Duodenal mucosa (tissue), 2 donors: ENCODE measurements around the gene SMIM44.

Experiments used
- H3K27ac ChIP-seq: one replicate; pipeline ENCODE4 v1.7.0; 2013; ENCODE audit warnings: low read depth, low read length
- H3K27me3 ChIP-seq, 2 donors: one replicate each; pipeline ENCODE4 v1.7.0; 2013; ENCODE audit warnings: low read length in 2 of 2, control low read depth in 1 of 2; ENCODE audit not compliant: insufficient read depth in 2 of 2, control insufficient read depth in 1 of 2
- H3K36me3 ChIP-seq, 2 donors: one replicate each; pipeline ENCODE4 v1.7.0; 2013; ENCODE audit warnings: low read length in 2 of 2, control low read depth in 1 of 2; ENCODE audit not compliant: insufficient read depth in 2 of 2, control insufficient read depth in 1 of 2
- H3K4me1 ChIP-seq, 2 donors: one replicate each; pipeline ENCODE4 v1.7.0; 2013; ENCODE audit warnings: low read length in 2 of 2, control low read depth in 1 of 2; ENCODE audit not compliant: insufficient read depth in 2 of 2, control insufficient read depth in 1 of 2
- H3K4me3 ChIP-seq, 2 donors: one replicate each; pipeline ENCODE4 v1.7.0; 2013; ENCODE audit warnings: low read length in 2 of 2, low read depth in 1 of 2
- H3K9ac ChIP-seq, 2 donors: one replicate each; pipeline ENCODE4 v1.7.0; 2013; ENCODE audit warnings: low read length in 2 of 2, low read depth in 1 of 2
- H3K9me3 ChIP-seq, 2 donors: one replicate each; pipeline ENCODE4 v1.7.0; 2013; ENCODE audit warnings: low read length in 2 of 2, control low read depth in 1 of 2; ENCODE audit not compliant: control insufficient read depth in 1 of 2

Gene SMIM44

DNA sequence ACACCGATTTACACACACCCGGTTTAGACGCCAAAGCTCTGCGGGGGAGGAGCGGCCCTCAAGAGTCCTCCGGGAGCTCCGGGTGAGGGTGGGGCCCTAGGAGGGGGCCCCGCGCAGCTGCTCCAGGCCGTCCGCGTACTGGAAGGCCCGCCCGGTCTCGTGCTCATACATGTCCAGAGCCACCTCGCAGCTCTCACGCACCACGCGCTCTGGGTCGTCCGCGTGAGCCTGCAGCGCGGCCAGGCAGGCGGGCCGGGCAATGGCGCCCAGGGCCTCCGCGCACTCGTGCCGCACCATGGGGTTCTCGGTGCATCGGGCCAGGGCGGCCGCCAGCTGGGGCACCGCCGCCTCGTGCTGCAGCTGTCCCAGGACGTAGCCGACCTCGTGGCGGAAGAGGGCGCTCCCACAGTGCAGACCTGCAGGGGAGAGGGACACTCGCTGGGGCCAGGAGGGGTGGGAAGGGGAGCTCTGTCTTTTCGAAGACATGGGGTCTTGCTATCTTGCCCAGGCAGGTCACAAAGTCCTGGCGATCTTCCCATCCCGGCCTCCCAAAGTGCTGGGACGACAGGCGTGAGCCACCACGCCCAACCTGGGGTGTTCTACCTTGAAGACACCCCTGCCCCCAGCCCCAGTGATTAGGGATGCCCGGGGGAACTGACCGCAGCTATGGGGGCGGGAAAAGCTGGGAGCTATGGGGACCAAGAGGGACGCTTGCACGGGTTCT is 8.3 kb upstream of the SMIM44 start:
- Histone ChIP-seq H3K27me3 (no peaks in the 10 kb centered on the region), H3K36me3 (peaks cover 5 to 41% of the 10 kb centered on the region in 2 donors), H3K9ac (no peak overlapping the region), H3K4me1 (no peaks in the 10 kb centered on the region), H3K9me3 (no peaks in the 10 kb centered on the region), H3K4me3 (no peak overlapping the region), H3K27ac (no peak overlapping the region)

DNA sequence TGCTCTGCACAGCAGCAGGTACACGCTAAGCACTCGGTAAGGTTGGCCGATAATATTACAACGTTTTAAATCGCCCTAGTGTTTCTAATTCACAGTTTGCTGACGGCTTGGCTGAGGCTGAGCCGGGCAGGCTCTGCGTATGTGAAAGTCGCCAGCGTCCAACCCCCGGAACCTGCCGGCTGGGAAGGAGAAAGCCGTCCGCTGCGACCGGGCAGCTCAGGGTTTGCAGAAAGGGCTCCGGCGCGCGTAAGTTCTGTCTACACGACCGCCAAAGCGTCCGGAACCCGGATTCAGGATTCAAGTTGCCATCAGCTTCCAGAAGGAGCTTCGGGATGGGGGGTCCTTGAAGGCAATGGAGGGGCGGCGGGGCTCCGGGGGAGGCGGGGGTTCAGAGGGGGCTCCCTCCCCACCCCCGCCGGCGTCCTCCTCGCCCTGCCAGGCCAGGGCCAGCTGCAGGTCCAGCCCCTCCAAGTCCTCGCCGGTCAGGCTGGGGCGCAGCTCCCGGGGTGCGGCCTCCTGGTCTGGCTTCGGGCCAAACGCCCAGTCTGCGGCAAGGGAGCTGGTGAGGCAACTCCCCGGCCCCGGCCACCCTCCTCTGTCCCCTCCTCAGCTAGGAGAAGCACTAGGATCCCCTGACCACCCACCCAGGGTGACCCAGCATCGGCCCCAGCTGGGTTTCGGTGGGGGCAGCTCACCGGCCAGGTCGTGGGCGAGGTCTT is 575 bp downstream of the SMIM44 start:
- H3K9ac ChIP-seq, result peak overlapping the region; percentile 62 to 80
- H3K9me3 ChIP-seq, result no peaks in the 10 kb centered on the region
- H3K4me1 ChIP-seq, result peaks cover 16 to 24% of the 10 kb centered on the region in 2 donors
- peaks cover 0 to 7% of the 10 kb centered on the region in 2 donors for H3K36me3 ChIP-seq
- peak overlapping the region; percentile 81 for H3K27ac ChIP-seq
- no peaks in the 10 kb centered on the region for H3K27me3 ChIP-seq
- H3K4me3 ChIP-seq, result peak overlapping the region; percentile 61 to 64

DNA sequence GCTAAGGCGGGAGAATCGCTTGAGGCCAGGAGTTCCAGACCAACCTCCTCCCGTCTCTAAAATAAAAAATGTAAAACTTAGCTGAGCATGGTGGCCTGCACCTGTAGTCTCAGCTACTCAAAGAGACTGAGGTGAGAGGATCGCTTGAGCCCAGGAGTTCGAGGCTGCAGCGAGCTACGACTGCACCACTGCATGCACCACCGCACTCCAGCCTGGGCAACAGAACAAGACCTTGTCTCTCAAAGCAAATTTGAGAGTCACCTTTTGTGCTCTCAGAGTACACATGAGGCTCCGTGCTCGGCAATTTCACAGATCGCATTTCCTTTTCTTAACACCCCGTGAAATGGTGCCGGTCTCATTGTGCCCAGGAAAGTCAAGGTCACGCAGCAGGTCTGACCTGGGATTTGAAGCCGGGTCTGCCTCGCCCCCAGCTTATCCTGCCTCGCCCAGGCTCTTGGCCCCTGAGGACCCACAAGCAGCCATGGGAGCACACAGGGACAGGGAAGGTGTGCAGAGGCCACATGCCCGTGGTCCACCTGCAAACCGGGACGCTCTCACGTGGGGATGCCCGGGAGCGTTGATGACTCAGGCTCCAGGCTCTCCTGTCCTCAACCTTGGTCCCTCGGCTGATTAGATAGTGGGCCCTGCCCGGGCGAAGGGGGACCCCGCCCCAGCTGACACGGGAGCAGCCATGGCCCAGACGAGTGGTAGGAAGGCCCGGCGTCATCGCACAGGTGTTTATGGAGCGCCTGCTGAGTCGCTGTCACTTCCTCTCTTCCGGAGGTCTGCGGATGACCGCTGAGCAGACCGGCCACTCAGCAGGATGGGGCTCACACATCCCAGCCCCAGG is 1.8 kb downstream of the SMIM44 start:
- peak overlapping the region; percentile 44 to 64 for H3K4me3 ChIP-seq
- peaks cover 16 to 24% of the 10 kb centered on the region in 2 donors for H3K4me1 ChIP-seq
- no peaks in the 10 kb centered on the region for H3K9me3 ChIP-seq
- H3K36me3 ChIP-seq, result peaks cover under 1 to 17% of the 10 kb centered on the region in 2 donors
- peak overlapping the region; percentile 51 to 62 for H3K9ac ChIP-seq
- H3K27me3 ChIP-seq, result no peaks in the 10 kb centered on the region
- peak overlapping the region; percentile 81 for H3K27ac ChIP-seq

DNA sequence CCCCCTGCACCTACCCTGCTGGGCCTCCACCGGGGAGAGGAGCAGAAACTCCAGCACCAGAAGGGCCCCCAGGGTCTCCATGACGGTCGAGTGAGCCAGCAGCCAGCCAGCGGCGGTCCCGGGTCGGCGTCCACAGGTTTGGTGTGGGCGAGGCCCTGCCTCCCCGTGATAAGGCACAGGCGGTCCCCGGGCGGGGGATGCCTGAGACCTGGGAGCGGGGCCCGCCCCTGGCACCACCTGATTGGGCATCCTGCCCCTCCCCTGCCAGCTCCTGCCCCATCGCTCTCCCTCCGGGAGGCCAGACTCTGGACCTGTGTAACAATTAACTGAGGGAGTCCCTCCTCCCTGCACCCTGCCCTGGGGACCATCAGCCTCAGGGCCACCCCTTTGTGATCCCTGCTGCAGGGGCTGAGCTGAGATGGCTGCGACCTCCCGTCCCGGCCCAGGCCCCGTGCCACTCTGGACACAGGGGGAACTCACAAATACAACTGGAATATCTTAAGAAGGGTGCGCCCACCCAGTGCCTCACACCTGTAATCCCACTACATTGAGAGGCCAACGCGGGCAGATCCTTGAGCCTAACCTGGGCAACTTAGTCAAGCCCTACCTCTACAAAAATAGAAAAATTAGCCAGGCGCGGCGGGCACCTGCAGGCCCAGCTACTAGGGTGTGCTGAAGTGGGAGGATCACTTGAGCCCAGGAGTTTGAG is 2.7 kb downstream of the SMIM44 start, which contains the start of gene SMIM24:
TSS of gene SMIM24 (minus strand) at position 143 of the 709 bp plus-strand sequence. CDS start at position 81, 62 bp downstream.
- Histone ChIP-seq H3K27me3 (no peaks in the 10 kb centered on the region), H3K9me3 (no peaks in the 10 kb centered on the region), H3K9ac (peak within 1 kb of the TSS; percentile 38 to 66), H3K4me3 (peak within 1 kb of the TSS; percentile 50 to 58), H3K4me1 (peaks cover 16 to 29% of the 10 kb centered on the region in 2 donors), H3K36me3 (peaks cover 8 to 26% of the 10 kb centered on the region in 2 donors), H3K27ac (peak within 1 kb of the TSS; percentile 87)

DNA sequence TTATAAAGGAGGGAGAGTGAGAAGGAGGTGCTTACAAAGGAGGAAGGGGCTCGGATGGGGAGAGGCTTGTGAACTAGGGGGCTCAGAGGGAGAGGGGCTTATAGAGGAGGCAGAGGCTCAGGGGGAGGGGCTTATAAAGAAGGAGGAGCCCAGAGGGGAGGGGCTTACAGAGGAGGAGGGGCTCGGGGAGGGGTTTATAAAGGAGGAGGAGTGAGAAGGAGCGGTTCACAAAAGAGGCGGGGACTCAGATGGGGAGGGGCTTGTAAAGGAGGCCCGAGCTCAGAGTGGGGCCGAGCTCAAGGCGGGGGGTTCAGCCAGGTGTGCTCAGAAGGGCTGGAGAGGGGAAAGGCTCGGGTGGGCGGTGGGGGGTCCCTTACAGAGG is 3.4 kb downstream of the SMIM44 start:
- Histone ChIP-seq H3K9ac (peak overlapping the region in 1 of 2 donors; percentile 66), H3K9me3 (no peaks in the 10 kb centered on the region), H3K4me3 (peak overlapping the region; percentile 50 to 58), H3K4me1 (peaks cover 20 to 36% of the 10 kb centered on the region in 2 donors), H3K36me3 (peaks cover 8 to 33% of the 10 kb centered on the region in 2 donors), H3K27ac (peak overlapping the region; percentile 87), H3K27me3 (no peaks in the 10 kb centered on the region)

DNA sequence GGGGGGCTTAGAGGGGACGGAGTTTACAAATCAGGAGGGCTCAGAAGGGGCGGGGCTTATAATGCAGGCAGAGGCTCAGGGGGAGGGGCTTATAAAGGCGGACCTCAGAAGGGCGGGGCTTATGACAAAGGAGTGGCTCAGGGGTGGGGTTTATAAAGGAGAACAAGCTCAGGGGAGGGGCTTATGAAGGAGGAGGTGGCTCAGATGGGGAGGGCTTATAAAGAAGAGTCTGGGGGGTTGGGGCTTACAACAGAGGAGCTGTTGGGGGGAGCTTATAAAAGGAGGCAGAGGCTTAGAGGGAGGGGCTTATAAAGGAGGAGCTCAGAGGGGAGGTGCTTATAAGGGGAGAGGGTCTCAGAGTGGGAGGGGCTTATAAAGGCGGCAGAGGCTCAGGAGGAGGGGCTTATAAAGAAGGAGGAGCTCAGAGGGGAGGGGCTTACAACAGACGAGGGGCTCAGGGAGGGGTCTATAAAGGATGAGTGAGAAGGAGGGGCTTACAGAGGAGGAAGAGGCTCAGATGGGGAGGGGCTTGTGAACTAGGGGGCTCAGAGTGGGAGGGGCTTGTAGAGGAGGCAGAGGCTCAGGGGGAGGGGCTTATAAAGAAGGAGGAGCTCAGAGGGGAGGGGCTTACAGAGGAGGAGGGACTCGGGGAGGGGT is 3.9 kb downstream of the SMIM44 start:
- Histone ChIP-seq H3K9ac (no peak overlapping the region), H3K27me3 (no peaks in the 10 kb centered on the region), H3K9me3 (no peaks in the 10 kb centered on the region), H3K4me3 (peak overlapping the region; percentile 37 to 40), H3K4me1 (peaks cover 26 to 41% of the 10 kb centered on the region in 2 donors), H3K36me3 (peaks cover 8 to 36% of the 10 kb centered on the region in 2 donors), H3K27ac (peak overlapping the region; percentile 20)

DNA sequence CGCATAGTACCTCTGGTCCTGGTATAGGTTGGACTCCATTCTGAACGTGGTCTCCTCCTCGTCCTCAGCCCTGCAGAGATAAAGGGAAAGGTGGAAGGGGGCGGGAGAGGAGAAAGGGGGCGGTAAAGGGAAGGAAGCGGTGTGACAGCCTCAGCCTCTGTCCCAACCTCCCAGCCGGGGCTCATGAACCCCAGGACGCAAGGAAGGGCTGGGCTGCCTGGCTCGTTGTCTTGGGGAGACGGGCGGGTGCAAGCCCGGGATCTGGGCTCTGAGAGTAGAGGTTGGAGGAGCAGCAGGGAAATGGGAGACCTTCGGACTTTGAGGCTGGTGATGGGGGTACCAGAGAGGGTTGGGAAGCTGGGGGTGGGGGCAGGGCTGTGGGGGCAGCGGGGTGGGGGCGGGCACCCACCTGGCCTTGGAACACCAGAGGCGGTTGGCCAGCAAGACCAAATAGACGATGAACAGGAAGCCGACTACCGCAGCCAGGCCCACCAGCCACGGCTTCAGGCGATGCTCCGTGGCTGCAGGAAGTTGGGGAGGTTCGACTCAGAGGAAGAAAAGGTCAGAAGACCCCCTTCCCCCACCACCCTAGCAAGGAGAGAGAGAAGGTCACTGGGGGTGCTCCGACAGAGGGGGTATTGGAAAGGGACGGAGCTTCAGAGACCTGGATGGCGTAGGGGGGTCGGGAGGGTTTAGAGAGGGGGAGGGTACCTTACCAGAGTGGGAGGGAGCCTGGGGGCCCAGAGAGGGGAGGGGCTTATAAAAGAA is 4.6 kb downstream of the SMIM44 start:
- peak overlapping the region; percentile 28 to 40 for H3K4me3 ChIP-seq
- peaks cover 33 to 46% of the 10 kb centered on the region in 2 donors for H3K4me1 ChIP-seq
- peaks cover 8 to 37% of the 10 kb centered on the region in 2 donors for H3K36me3 ChIP-seq
- no peak overlapping the region for H3K9ac ChIP-seq
- H3K27ac ChIP-seq, result no peak overlapping the region
- no peaks in the 10 kb centered on the region for H3K9me3 ChIP-seq
- no peaks in the 10 kb centered on the region for H3K27me3 ChIP-seq

DNA sequence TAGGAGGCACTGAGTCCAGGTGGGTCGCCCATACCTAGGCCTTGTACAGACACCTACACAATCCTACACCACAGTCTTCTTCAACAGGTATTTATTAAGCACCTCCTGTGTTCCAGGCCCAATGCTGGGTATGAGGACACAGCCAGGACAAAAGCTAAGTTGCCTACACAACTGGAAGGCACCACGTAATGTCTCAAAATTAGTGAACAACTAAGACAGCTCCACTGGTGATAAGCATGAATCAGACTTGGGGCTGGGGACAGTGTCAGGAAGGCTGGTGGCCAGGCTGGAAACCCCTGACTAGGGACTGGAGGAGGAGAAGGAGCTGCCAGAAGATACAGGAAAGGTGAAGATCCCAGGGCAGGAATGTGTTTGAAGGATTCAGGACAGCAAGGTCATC is 5.3 kb downstream of the SMIM44 start:
- Histone ChIP-seq H3K27ac (no peak overlapping the region), H3K27me3 (no peaks in the 10 kb centered on the region), H3K4me1 (peaks cover 33 to 50% of the 10 kb centered on the region in 2 donors), H3K9me3 (no peaks in the 10 kb centered on the region), H3K9ac (no peak overlapping the region), H3K36me3 (peaks cover 8 to 37% of the 10 kb centered on the region in 2 donors), H3K4me3 (no peak overlapping the region)
